Astrocyte of the spinal cord (primary cell): ENCODE measurements around the gene ARL15.
A peak's percentile ranks its signal among the peaks of the same experiment; 100 is the strongest.

Source experiments
- DNase-seq: peaks from one replicate; pipeline ENCODE4 v3.0.0; 2011; ENCODE audit warnings: low read depth, low spot score
- H3K4me3 ChIP-seq: 2 replicates; pipeline ENCODE4 v1.5.1; 2011; ENCODE audit warnings: low read depth, mild to moderate bottlenecking, low read length, moderate library complexity
- in situ Hi-C: cut with HindIII; loops from 2 replicates; pipeline ENCODE4 v1.10.0; 2017; ENCODE audit warnings: low sequenced_read_pairs
- TF ChIP-seq, protein P1 (sequence below): IDR thresholded peaks from 2 replicates; pipeline ENCODE4 v1.5.1; 2012; ENCODE audit warnings: low read depth, mild to moderate bottlenecking, low read length, inconsistent platforms

The ARL15 gene

GRCh38 chr5:54341971-54342370, 31.6 kb upstream of the ARL15 start:
- H3K4me3 ChIP-seq, result no peak overlapping the region
- in situ Hi-C loops, result no loop called here
- TF ChIP-seq, protein P1, sequence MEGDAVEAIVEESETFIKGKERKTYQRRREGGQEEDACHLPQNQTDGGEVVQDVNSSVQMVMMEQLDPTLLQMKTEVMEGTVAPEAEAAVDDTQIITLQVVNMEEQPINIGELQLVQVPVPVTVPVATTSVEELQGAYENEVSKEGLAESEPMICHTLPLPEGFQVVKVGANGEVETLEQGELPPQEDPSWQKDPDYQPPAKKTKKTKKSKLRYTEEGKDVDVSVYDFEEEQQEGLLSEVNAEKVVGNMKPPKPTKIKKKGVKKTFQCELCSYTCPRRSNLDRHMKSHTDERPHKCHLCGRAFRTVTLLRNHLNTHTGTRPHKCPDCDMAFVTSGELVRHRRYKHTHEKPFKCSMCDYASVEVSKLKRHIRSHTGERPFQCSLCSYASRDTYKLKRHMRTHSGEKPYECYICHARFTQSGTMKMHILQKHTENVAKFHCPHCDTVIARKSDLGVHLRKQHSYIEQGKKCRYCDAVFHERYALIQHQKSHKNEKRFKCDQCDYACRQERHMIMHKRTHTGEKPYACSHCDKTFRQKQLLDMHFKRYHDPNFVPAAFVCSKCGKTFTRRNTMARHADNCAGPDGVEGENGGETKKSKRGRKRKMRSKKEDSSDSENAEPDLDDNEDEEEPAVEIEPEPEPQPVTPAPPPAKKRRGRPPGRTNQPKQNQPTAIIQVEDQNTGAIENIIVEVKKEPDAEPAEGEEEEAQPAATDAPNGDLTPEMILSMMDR, result no peak
- no peak for DNase-seq

GRCh38 chr5:54337523-54337922, 27.1 kb upstream of the ARL15 start:
- DNase-seq, result no peak
- no peak overlapping the region for H3K4me3 ChIP-seq
- in situ Hi-C loops, result no loop called here
- TF ChIP-seq, protein P1, result no peak

- in situ Hi-C loops, result no loop called here
- no peak overlapping the region for H3K4me3 ChIP-seq
- TF ChIP-seq, protein P1, result no peak
- DNase-seq, result no peak
Observed at GRCh38 chr5:54332720-54333119, 22.3 kb upstream of the ARL15 start.

DNA sequence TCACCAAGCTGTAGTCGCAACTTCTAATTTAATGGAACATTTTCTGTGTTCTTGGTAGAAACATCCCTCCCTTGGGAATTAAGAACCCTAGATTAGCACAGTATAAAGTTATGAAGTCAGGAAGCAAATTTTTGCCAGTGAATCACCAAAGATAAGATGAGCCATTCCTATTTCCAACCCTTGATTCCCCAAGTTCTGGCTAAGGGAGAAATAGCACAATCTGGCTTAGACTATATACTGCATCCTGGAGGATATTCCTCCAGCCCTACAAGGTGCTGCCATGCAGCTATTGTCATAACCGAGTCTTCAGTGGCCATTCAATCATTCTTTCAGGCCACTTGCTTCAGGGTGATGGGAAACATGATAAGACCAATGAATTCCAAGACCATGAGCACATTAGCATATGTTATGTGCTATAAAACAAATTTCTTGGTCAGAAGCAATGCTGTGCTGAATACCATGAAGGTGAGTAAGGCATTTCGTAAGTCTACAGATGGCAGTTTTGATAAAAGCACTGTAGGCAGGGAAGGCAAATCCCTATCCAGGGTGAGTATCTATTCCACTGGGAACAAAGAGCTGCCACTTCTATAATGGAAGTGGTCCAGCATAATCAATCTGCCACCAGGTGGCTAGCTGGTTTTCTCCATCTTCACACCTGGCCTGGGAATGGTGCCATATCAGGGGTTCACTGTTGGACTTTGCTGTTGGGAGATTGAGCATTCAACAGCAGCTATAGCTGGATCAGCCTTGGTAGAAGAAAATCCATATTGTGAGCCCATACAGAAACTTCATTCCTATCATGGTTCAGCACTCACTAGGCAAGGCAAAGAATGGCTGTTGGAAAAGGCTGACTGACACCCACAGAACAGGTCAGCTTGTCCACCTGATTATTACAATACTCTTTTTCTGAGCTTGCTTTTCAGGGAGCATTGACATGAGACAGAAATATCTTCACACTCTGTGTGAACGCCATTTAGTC, 19.6 kb upstream of the ARL15 start:
- peak; percentile 86 for DNase-seq
- TF ChIP-seq, protein P1, result no peak
- H3K4me3 ChIP-seq, result no peak overlapping the region
- in situ Hi-C loops, result no loop called here

DNA sequence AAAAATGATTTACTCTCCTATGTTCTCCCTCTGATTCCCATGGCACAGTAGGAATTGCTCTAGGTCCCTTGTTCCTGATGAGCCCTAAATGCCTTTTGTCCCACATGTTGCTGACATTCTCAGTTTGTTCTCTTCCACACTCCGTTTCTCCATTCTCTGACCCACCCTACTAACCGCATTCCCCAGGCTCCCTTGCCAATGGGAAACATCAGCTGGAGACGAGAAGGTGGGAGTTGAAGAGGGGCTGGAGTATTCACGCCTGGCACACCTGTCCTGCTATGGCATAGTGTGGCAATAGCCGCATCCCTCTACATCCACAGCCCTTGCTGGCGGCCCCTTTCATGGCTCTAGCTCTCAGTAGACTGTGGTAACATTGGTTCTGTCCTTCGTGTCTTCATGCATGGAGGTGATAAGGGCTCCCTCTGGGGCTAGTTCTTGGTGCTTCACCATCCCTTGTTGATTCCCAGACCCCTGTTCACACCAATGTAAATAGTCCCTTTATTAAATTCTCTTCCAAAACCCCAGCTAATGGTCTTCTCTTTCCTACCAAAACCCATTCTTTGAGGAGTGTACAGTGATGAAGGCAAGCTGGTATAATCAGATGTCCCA, 16.4 kb upstream of the ARL15 start:
- no peak overlapping the region for H3K4me3 ChIP-seq
- DNase-seq, result no peak
- TF ChIP-seq, protein P1, result no peak
- in situ Hi-C loops, result no loop called here

GRCh38 chr5:54325610-54326311, 15.4 kb upstream of the ARL15 start:
- DNase-seq, result no peak
- TF ChIP-seq, protein P1, result no peak
- in situ Hi-C loops, result no loop called here
- H3K4me3 ChIP-seq, result no peak overlapping the region
